ENCODE data around the gene BMP15. TPM values are rescaled to one million over a fixed set of nuclear protein-coding genes. Genes with fewer than 3 reads are reported as not detected.

Gene BMP15
- total RNA-seq, 1 donor from 2014 or later, result not detected

DNA sequence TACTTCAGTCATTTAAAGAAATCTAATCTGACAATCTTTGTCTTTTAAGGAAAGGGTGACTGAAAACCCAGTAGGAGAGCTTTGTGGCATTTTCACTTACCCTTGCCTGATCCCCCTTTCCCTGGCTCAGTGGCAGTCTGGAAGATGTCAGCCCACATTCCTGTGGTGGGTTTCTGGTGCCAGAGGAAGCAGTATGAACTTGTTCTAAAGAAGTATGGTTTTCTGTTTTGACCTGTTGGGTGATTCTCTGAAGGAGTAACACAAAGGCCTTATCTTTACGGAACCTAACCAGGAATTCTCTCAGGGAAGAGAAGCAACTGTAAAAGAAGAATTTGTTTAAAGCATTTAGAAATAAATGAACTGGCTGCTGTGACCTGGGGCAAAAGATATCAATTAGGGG, 41.9 kb downstream of the BMP15 start:
- intact Hi-C loops (cut with DNase I), result no loop called here
- no peaks in the 10 kb centered on the region for H3K36me3 ChIP-seq
- DNase-seq (ENCODE audit: low spot score in 2 of 2), result no peak
- TF ChIP-seq, protein P1, sequence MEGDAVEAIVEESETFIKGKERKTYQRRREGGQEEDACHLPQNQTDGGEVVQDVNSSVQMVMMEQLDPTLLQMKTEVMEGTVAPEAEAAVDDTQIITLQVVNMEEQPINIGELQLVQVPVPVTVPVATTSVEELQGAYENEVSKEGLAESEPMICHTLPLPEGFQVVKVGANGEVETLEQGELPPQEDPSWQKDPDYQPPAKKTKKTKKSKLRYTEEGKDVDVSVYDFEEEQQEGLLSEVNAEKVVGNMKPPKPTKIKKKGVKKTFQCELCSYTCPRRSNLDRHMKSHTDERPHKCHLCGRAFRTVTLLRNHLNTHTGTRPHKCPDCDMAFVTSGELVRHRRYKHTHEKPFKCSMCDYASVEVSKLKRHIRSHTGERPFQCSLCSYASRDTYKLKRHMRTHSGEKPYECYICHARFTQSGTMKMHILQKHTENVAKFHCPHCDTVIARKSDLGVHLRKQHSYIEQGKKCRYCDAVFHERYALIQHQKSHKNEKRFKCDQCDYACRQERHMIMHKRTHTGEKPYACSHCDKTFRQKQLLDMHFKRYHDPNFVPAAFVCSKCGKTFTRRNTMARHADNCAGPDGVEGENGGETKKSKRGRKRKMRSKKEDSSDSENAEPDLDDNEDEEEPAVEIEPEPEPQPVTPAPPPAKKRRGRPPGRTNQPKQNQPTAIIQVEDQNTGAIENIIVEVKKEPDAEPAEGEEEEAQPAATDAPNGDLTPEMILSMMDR (IDR thresholded peaks at IDR 0.05), result no peak
- no peak overlapping the region for H3K4me3 ChIP-seq
- H3K4me1 ChIP-seq, result no peaks in the 10 kb centered on the region
- H3K27ac ChIP-seq, result no peak overlapping the region
- H3K9me3 ChIP-seq, result peaks cover 0 to 8% of the 10 kb centered on the region in 2 donors
- no peaks in the 10 kb centered on the region for H3K27me3 ChIP-seq

- no peak overlapping the region for H3K27ac ChIP-seq
- H3K4me1 ChIP-seq, result no peaks in the 10 kb centered on the region
- TF ChIP-seq, protein P1 (IDR thresholded peaks at IDR 0.05), result no peak
- peaks cover 0 to 8% of the 10 kb centered on the region in 2 donors for H3K9me3 ChIP-seq
- H3K27me3 ChIP-seq, result no peaks in the 10 kb centered on the region
- no peaks in the 10 kb centered on the region for H3K36me3 ChIP-seq
- no peak overlapping the region for H3K4me3 ChIP-seq
- intact Hi-C loops (cut with DNase I), result no loop called here
- no peak for DNase-seq (ENCODE audit: low spot score in 2 of 2)
Measured at GRCh38 chrX:50953832-50954231, 43.3 kb downstream of the BMP15 start.

DNA sequence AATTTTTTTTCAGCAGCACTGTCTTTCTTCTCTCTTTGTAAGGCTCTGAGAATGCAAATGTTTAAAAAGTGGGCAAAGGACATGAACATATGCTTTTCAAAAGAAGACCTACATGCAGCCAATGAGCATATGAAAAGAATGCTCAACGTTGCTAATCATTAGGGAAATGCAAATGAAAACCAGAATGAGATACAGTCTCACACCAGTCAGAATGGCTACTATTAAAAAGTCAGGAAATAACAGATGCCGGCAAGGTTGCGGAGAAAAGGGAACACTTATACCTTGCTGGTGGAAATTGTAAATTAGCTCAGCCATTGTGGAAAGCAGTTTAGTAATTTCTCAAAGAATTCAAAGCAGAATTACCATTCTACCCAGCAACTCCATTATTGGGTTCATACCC, 51.6 kb downstream of the BMP15 start:
- Histone ChIP-seq H3K4me1 (no peaks in the 10 kb centered on the region), H3K27ac (no peak overlapping the region), H3K27me3 (no peaks in the 10 kb centered on the region), H3K9me3 (no peaks in the 10 kb centered on the region), H3K36me3 (no peaks in the 10 kb centered on the region), H3K4me3 (no peak overlapping the region)
- no peak for DNase-seq (ENCODE audit: low spot score in 2 of 2)
- intact Hi-C loops (cut with DNase I), result no loop called here
- TF ChIP-seq, protein P1 (IDR thresholded peaks at IDR 0.05), result no peak

GRCh38 chrX:50963842-50964241, 53.3 kb downstream of the BMP15 start:
- TF ChIP-seq, protein P1 (IDR thresholded peaks at IDR 0.05), result no peak
- Histone ChIP-seq H3K27me3 (no peaks in the 10 kb centered on the region), H3K4me3 (no peak overlapping the region), H3K27ac (no peak overlapping the region), H3K9me3 (no peaks in the 10 kb centered on the region), H3K4me1 (no peaks in the 10 kb centered on the region), H3K36me3 (no peaks in the 10 kb centered on the region)
- intact Hi-C loops (cut with DNase I), result no loop called here
- DNase-seq (ENCODE audit: low spot score in 2 of 2), result no peak

Other genes with a start within 250 kb of the BMP15 start
- 25.3 TPM for gene SHROOM4, start 96.5 kb upstream of the BMP15 start, total RNA-seq